Activated naive CD8-positive, alpha-beta T cell treated with anti-CD3 and anti-CD28 coated beads, Interleukin-2, amount 50 U/mL, for 24 hours (primary cell): ENCODE results near the gene AGA.

Experiments
- ATAC-seq: fragments of 150-1000 bp; cut with Tn5 transposase; one replicate; pipeline ENCODE4 v1.10.0; 2021
- DNase-seq: peaks from one replicate; pipeline ENCODE4 v3.0.0; 2021
- H3K27ac Mint-ChIP-seq: one replicate; pipeline ENCODE4 v1.8.0; 2021; ENCODE audit warnings: mild to moderate bottlenecking, mixed read lengths
- H3K27me3 Mint-ChIP-seq: one replicate; pipeline ENCODE4 v1.8.0; 2021; ENCODE audit warnings: mixed read lengths
- H3K36me3 Mint-ChIP-seq: one replicate; pipeline ENCODE4 v1.8.0; 2021; ENCODE audit warnings: low read depth, mixed read lengths
- H3K4me1 Mint-ChIP-seq: one replicate; pipeline ENCODE4 v1.8.0; 2021; ENCODE audit warnings: mixed read lengths
- H3K4me3 Mint-ChIP-seq: one replicate; pipeline ENCODE4 v1.8.0; 2021; ENCODE audit warnings: mild to moderate bottlenecking, moderate library complexity, mixed read lengths
- H3K9me3 Mint-ChIP-seq: one replicate; pipeline ENCODE4 v1.8.0; 2021; ENCODE audit warnings: mixed read lengths

AGA gene

GRCh38 chr4:177419434-177419833, 22.8 kb downstream of the AGA start:
- DNase-seq (no peak), ATAC-seq (no peak)
- Mint-ChIP-seq H3K27ac (no peak overlapping the region), H3K4me1 (no peaks in the 10 kb centered on the region), H3K36me3 (no peaks in the 10 kb centered on the region), H3K27me3 (peaks cover 2% of the 10 kb centered on the region), H3K4me3 (no peak overlapping the region), H3K9me3 (peaks cover 14% of the 10 kb centered on the region)

DNA sequence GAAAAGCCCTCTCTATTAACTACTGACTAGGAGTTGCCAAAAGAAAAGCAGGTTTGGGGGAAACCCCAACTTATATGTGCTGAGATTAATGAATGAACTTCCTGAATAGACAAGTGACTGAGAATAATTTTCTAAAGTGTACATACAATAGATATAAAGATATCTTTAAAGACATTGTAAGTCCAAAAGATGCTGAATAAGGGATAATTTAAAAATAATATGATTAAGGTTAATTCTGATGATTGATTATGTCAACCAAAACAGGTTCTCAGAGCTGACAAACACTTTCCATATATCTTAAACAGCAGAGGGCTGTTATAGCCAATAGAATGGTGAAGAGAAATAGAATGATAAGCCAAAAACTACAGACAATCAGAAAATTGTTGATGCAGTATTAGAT, 28.6 kb downstream of the AGA start:
- Mint-ChIP-seq H3K27me3 (no peaks in the 10 kb centered on the region), H3K4me3 (no peak overlapping the region), H3K4me1 (no peaks in the 10 kb centered on the region), H3K36me3 (no peaks in the 10 kb centered on the region), H3K27ac (no peak overlapping the region), H3K9me3 (no peaks in the 10 kb centered on the region)
- ATAC-seq (no peak), DNase-seq (no peak)

- DNase-seq (no peak), ATAC-seq (no peak)
- no peak overlapping the region for H3K27ac Mint-ChIP-seq
- H3K4me3 Mint-ChIP-seq, result no peak overlapping the region
- no peaks in the 10 kb centered on the region for H3K4me1 Mint-ChIP-seq
- H3K36me3 Mint-ChIP-seq, result no peaks in the 10 kb centered on the region
- H3K27me3 Mint-ChIP-seq, result no peaks in the 10 kb centered on the region
- H3K9me3 Mint-ChIP-seq, result no peaks in the 10 kb centered on the region
These were observed 29.2 kb downstream of the AGA start for GRCh38 chr4:177413076-177413475.

DNA sequence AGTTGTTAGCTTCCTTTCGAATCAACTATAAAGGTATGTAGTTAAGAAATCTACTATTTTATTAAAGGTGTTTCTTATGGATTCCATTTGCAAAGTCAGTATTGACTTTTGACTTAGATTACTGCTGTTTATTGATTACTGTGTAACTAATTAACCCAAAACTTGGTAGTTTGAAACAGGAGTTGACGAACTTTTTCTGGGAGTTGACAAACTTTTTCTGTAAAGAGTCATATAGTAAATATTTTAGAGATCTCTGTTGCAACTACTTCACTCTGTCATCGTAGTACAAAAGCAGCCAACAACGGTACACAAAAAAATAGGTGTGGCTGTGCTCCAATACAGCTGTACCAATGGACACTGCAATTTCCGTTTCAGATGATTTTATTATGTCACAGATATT, 30.2 kb downstream of the AGA start:
- Mint-ChIP-seq H3K36me3 (no peaks in the 10 kb centered on the region), H3K4me3 (no peak overlapping the region), H3K27me3 (no peaks in the 10 kb centered on the region), H3K9me3 (no peaks in the 10 kb centered on the region), H3K4me1 (no peaks in the 10 kb centered on the region), H3K27ac (no peak overlapping the region)
- DNase-seq (no peak), ATAC-seq (no peak)

GRCh38 chr4:177410566-177410965, 31.7 kb downstream of the AGA start:
- no peaks in the 10 kb centered on the region for H3K9me3 Mint-ChIP-seq
- H3K27me3 Mint-ChIP-seq, result no peaks in the 10 kb centered on the region
- no peak for DNase-seq
- ATAC-seq, result no peak
- H3K36me3 Mint-ChIP-seq, result no peaks in the 10 kb centered on the region
- no peaks in the 10 kb centered on the region for H3K4me1 Mint-ChIP-seq
- no peak overlapping the region for H3K27ac Mint-ChIP-seq
- H3K4me3 Mint-ChIP-seq, result no peak overlapping the region

GRCh38 chr4:177408023-177408422, 34.2 kb downstream of the AGA start:
- Mint-ChIP-seq H3K36me3 (no peaks in the 10 kb centered on the region), H3K27me3 (no peaks in the 10 kb centered on the region), H3K9me3 (no peaks in the 10 kb centered on the region), H3K27ac (no peak overlapping the region), H3K4me3 (no peak overlapping the region), H3K4me1 (peaks cover 7% of the 10 kb centered on the region)
- DNase-seq (no peak), ATAC-seq (no peak)

DNA sequence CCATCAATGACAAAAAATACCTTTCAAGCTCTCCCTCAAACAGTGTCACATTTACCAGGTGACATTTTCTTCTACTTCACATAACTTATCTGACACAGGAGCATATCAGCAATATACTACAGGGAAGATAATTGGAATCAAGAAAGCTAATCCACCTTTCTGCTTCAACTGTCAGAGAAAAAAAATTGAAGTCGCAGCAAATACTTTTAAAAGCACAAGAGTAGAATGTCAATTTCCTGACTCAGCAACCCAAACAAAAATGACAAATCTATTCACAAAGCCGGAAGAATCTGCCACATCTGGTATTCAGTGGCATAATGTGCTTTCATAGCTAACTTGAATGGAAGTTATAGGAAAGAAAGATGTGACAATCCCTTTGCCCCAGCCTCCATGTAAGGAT, 36.7 kb downstream of the AGA start:
- Mint-ChIP-seq H3K36me3 (no peaks in the 10 kb centered on the region), H3K9me3 (no peaks in the 10 kb centered on the region), H3K27me3 (no peaks in the 10 kb centered on the region), H3K4me1 (peaks cover 23% of the 10 kb centered on the region), H3K4me3 (no peak overlapping the region), H3K27ac (no peak overlapping the region)
- DNase-seq, result no peak
- ATAC-seq, result no peak

- H3K27me3 Mint-ChIP-seq, result no peaks in the 10 kb centered on the region
- H3K27ac Mint-ChIP-seq, result no peak overlapping the region
- H3K4me1 Mint-ChIP-seq, result peaks cover 28% of the 10 kb centered on the region
- H3K4me3 Mint-ChIP-seq, result no peak overlapping the region
- ATAC-seq (no peak), DNase-seq (no peak)
- H3K36me3 Mint-ChIP-seq, result no peaks in the 10 kb centered on the region
- H3K9me3 Mint-ChIP-seq, result no peaks in the 10 kb centered on the region
These were observed 37.3 kb downstream of the AGA start for GRCh38 chr4:177404986-177405385.

DNA sequence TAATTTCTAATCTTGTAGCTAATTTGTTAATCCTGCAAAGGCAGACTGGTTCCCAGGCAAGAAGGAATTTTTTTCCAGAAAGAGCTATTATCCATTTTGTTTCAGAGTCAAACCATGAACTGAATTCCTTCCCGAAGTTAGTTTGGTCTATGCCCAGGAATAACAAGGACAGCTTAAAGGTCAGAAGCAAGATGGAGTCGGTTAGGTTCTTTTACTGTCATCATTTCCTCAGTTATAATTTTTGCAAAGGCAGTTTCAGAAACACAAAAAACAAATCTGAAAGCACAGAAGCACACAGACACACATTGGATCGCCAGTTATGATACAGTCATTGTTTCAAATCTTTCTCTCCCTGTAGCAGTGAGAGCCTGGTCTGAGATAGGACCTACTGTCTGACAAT, 37.9 kb downstream of the AGA start:
- Mint-ChIP-seq H3K36me3 (no peaks in the 10 kb centered on the region), H3K4me1 (peaks cover 31% of the 10 kb centered on the region), H3K27me3 (no peaks in the 10 kb centered on the region), H3K27ac (no peak overlapping the region), H3K4me3 (no peak overlapping the region), H3K9me3 (no peaks in the 10 kb centered on the region)
- ATAC-seq (no peak), DNase-seq (no peak)

- peaks cover 31% of the 10 kb centered on the region for H3K4me1 Mint-ChIP-seq
- H3K27ac Mint-ChIP-seq, result no peak overlapping the region
- DNase-seq, result no peak
These were observed 38.5 kb downstream of the AGA start for GRCh38 chr4:177403746-177404145.

DNA sequence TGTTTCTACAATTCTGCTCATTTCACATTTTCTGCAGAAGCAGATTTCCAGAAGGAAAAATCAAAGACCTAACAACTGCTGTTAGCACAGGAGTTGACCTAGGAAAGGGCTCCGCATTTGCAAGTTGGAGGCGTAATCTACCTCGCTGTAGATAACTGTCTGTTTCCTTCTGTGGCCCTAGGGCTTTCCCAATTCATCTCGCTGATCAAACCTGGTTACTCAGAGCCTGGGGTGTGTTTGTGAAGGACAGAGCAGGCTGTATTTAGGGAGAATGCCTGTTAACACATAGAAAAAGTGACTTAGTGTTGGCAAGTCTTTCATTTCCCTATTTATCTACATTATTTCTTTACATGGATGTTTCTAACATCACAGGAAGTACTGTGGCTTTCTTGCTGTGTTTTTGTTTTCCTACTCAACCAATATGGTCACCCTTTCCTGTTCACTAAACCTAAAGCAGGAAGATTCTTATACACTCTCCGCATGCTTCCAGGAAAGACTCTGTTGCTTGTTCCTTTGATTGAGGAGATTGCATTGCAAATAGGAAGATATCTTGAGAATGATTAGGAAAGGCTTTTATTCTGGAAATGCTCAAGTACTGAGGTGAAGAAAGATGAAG, 40.5 kb downstream of the AGA start:
- no peak overlapping the region for H3K4me3 Mint-ChIP-seq
- no peak for ATAC-seq
- no peaks in the 10 kb centered on the region for H3K27me3 Mint-ChIP-seq
- H3K9me3 Mint-ChIP-seq, result no peaks in the 10 kb centered on the region
- H3K27ac Mint-ChIP-seq, result no peak overlapping the region
- no peaks in the 10 kb centered on the region for H3K36me3 Mint-ChIP-seq
- DNase-seq, result no peak
- H3K4me1 Mint-ChIP-seq, result peaks cover 31% of the 10 kb centered on the region

More at GRCh38 chr4:177403746-177404145, 38.5 kb downstream of the AGA start:
- H3K4me3 Mint-ChIP-seq, result no peak overlapping the region
- no peaks in the 10 kb centered on the region for H3K27me3 Mint-ChIP-seq
- H3K9me3 Mint-ChIP-seq, result no peaks in the 10 kb centered on the region
- no peak for ATAC-seq
- H3K36me3 Mint-ChIP-seq, result no peaks in the 10 kb centered on the region

- Mint-ChIP-seq H3K27ac (no peak overlapping the region), H3K4me3 (no peak overlapping the region), H3K27me3 (no peaks in the 10 kb centered on the region), H3K36me3 (no peaks in the 10 kb centered on the region), H3K9me3 (no peaks in the 10 kb centered on the region), H3K4me1 (peaks cover 31% of the 10 kb centered on the region)
- no peak for DNase-seq
- no peak for ATAC-seq
These were observed 42.2 kb downstream of the AGA start for GRCh38 chr4:177400030-177400429.

- ATAC-seq (no peak), DNase-seq (no peak)
- Mint-ChIP-seq H3K27ac (no peak overlapping the region), H3K9me3 (no peaks in the 10 kb centered on the region), H3K4me1 (peaks cover 24% of the 10 kb centered on the region), H3K36me3 (no peaks in the 10 kb centered on the region), H3K4me3 (no peak overlapping the region), H3K27me3 (no peaks in the 10 kb centered on the region)
These were observed 45.9 kb downstream of the AGA start for GRCh38 chr4:177396352-177396751.

- DNase-seq (peak; percentile 10), ATAC-seq (peak; percentile 80)
- H3K27me3 Mint-ChIP-seq, result no peaks in the 10 kb centered on the region
- no peaks in the 10 kb centered on the region for H3K36me3 Mint-ChIP-seq
- H3K4me3 Mint-ChIP-seq, result no peak overlapping the region
- H3K4me1 Mint-ChIP-seq, result peaks cover 17% of the 10 kb centered on the region
- no peaks in the 10 kb centered on the region for H3K9me3 Mint-ChIP-seq
- no peak overlapping the region for H3K27ac Mint-ChIP-seq
These were observed 49.0 kb downstream of the AGA start for GRCh38 chr4:177393236-177393635.

DNA sequence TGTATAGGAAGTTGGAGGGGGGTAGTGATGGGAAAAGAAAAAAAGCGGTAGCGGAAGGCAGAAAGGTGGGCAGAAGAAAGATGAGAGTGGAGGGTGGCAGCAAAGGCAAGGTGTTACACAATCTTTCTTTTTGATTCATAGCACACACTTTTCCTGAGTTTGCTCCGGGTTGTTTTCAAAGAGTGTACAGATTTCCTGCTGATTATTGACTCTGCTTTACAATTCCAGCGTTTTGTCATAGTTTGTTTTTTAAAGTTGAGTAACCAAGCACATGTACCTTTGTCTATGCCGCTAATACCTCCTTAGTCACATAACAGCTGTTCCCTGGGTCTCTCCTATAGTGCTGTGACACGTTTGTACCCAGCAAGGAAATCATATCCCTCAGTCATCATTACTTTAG, 50.3 kb downstream of the AGA start:
- no peak overlapping the region for H3K4me3 Mint-ChIP-seq
- H3K9me3 Mint-ChIP-seq, result no peaks in the 10 kb centered on the region
- ATAC-seq, result no peak

DNA sequence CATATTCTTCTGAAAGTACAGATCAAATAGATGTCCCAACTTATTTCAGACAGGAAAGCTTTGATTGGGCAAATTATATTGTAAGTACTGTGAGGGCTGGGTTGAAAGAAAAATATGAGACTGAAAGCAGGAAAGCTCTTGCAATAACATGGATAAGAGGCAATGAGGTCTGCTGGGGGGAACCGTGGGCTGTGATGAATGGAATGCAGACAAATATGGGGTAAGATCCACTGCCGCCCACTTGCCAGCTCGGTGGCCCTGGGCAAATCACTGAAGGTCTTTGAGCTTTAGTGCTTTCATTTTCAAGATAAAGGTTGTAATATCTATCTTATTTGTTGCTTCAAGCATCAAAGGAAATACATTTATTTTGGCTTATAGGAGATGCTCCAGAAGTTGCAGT, 51.0 kb downstream of the AGA start:
- no peak for ATAC-seq
- DNase-seq, result no peak
- H3K4me3 Mint-ChIP-seq, result no peak overlapping the region
- no peaks in the 10 kb centered on the region for H3K27me3 Mint-ChIP-seq
- H3K36me3 Mint-ChIP-seq, result no peaks in the 10 kb centered on the region
- no peak overlapping the region for H3K27ac Mint-ChIP-seq
- H3K4me1 Mint-ChIP-seq, result peaks cover 17% of the 10 kb centered on the region
- H3K9me3 Mint-ChIP-seq, result no peaks in the 10 kb centered on the region

More for the DNA sequence above, 50.3 kb downstream of the AGA start:
- no peak for DNase-seq
- H3K4me1 Mint-ChIP-seq, result peaks cover 17% of the 10 kb centered on the region
- H3K36me3 Mint-ChIP-seq, result no peaks in the 10 kb centered on the region
- no peaks in the 10 kb centered on the region for H3K27me3 Mint-ChIP-seq
- no peak overlapping the region for H3K27ac Mint-ChIP-seq
